OCI-LY7 (cell line): Measurements from ENCODE around the gene B4GALT6.

Source experiments
- EZH2phosphoT487 ChIP-seq: fragments of 200-600 bp; sonication (generic); IDR thresholded peaks from 2 replicates; pipeline ENCODE4 v1.6.1; 2018; ENCODE audit warnings: low read depth, borderline replicate concordance, mild to moderate bottlenecking, mixed run types, antibody characterized with exemption, low read length, moderate library complexity, mixed read lengths
- TF ChIP-seq, protein P1 (sequence below): fragments of 200-600 bp; sonication (generic); conservative IDR thresholded peaks from 2 replicates; pipeline ENCODE4 v1.5.1; 2014; ENCODE audit warnings: mild to moderate bottlenecking, antibody characterized with exemption, low read length, moderate library complexity, mixed read lengths

DNA sequence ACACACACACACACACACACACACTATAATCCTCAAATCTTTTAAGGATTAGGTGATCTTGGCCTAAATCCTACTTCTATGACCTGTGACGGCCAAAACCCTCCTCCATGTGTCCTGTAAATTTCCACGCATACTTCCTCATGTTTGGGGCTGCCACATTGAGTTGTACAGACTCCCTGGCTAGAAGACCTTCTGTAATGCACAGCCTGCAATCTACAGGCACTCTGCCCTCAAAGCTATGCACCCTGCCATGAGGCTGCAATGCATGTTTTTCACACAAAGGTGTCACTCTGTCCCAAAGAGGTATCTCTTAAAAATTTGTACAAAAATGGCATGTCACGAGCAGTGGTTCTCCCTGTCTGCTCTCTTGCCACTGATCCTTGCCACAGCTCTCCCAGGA lies 26.4 kb upstream of the B4GALT6 start:
- TF ChIP-seq, protein P1, sequence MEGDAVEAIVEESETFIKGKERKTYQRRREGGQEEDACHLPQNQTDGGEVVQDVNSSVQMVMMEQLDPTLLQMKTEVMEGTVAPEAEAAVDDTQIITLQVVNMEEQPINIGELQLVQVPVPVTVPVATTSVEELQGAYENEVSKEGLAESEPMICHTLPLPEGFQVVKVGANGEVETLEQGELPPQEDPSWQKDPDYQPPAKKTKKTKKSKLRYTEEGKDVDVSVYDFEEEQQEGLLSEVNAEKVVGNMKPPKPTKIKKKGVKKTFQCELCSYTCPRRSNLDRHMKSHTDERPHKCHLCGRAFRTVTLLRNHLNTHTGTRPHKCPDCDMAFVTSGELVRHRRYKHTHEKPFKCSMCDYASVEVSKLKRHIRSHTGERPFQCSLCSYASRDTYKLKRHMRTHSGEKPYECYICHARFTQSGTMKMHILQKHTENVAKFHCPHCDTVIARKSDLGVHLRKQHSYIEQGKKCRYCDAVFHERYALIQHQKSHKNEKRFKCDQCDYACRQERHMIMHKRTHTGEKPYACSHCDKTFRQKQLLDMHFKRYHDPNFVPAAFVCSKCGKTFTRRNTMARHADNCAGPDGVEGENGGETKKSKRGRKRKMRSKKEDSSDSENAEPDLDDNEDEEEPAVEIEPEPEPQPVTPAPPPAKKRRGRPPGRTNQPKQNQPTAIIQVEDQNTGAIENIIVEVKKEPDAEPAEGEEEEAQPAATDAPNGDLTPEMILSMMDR: peak; percentile 59
- no peak for TF ChIP-seq EZH2phosphoT487
